HG03442 (cell line): ENCODE data around the gene MBTPS1.

Source experiments
- ATAC-seq: cut with Tn5 transposase; IDR thresholded peaks from one replicate; pipeline ENCODE4 v1.9.1; 2021; ENCODE audit warnings: mild to moderate bottlenecking, moderate library complexity; ENCODE audit not compliant: unreplicated experiment

The MBTPS1 gene

DNA sequence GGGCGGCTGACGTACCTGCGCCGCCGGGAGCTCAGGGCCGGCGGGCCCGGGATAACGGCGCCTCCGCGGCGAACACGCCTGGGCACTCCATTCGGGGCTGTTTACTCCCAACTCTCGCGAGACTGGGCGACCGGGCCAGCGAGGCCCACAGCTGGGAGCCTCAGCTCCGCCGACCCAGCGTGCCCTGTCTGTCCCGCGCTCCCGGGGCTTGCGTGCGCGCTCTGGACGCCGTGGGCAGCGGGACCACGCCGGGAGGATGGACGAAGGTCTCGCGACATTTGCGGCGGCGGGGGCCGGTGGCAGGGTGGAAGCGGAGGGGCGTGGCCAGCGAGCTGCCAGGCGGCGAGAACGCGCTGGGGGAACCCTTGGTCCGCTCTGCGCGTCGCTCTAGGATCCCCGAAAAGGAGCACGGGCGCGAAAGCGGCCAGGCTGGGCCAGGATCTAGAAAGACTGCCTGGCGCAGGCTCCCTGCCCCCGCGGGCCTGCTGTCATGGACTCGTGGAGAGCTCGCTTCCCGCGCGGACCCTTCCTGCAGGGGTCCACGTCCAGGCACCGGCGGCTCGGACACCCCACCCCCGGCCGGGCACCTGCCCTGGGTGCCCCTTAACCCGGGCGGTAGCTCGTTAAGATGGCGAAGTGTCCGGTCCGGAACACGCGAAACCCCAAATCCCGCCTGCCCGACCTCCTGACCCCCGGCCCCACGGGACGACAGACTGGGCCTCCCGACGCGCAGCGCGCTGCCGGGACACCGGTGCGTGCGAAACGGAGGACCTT is at the start of gene MBTPS1:
Gene MBTPS1 (minus strand): TSS at position 223 of the 774 bp plus-strand sequence. CDS start 15,159 bp downstream, outside the sequence.
- peak; percentile 90 for ATAC-seq

DNA sequence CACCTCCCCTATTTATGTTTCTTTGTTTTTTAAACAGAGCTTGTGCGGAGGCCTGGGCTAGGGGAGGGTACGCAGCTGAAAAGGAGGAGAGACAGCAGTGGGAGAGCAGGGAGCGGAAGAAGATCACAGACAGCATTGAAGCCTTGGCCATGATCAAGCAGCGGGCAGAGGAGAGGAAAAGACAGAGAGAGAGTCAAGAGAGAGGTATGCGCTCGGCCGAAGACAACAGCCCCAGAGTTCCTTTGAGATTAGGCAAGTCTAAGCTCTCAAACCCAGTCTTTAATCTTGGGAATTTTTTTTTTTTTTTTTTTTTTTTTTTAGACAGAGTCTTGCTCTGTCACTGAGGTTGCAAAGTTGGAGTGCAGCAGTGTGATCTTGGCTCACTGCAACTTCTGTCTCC is 49.0 kb upstream of the MBTPS1 start:
- no peak for ATAC-seq

- no peak for ATAC-seq
Measured at GRCh38 chr16:84161801-84162200, 45.1 kb upstream of the MBTPS1 start.

DNA sequence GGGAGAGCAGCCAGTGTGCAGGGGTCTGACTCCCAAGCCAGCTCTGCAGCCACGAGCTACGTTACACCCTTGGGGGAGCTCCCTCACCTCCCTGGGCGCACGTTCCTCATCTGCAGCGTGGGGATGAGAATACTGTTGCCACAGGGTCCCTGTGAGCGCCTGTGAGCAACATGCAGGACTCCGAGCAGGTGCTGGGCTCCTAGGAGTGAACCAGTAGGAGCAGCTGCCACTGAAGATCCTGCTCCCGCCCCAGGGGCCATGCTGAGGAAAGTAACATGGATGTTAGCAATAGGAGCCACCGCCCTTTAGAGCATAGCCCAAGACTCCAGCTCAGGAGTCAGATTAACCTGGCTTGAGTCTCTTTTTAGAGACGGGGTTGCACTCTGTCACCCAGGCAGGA is 44.3 kb upstream of the MBTPS1 start:
- no peak for ATAC-seq

GRCh38 chr16:84159800-84160199 is 43.1 kb upstream of the MBTPS1 start:
- ATAC-seq, result no peak

DNA sequence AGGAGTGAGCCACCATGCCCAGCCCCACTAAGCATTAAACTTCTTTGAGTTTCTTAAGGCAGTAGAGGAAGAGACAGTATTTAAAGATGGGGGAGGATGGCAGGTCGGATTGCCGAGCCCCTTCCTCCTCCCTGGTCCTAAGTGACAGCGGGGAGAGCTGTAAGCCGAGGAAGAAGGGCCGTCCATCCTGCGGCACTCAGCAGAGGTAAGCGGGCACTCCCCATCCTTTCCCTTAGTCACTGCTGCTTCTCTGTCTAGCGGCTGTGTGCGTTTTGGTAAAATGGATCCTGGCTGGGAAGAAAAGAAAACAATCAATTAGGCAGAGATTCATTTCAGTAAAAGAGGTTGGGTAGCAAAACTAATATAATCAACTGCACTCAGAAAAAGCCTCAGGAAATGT is 42.3 kb upstream of the MBTPS1 start:
- no peak for ATAC-seq

DNA sequence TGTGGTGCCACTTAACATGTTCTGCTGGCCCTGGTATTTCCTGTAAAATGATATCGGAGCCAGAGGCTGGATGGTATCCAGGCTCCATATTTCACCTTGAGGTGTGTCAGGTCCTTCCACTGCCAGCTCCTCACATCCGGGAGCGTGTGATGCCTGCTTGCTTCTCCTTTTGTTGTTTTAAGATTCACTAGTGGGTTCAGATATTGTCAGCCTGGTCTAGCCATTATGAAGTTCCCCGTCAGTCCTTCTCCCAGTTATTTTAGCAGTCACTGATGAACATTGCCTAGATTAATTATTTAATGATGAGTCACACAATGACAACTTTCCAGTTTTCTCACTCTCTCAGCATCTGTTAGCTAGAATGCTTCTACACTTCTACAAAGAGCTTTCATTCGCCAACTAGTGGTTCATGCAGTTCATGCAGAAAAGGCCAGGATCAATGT is 39.6 kb upstream of the MBTPS1 start:
- no peak for ATAC-seq

DNA sequence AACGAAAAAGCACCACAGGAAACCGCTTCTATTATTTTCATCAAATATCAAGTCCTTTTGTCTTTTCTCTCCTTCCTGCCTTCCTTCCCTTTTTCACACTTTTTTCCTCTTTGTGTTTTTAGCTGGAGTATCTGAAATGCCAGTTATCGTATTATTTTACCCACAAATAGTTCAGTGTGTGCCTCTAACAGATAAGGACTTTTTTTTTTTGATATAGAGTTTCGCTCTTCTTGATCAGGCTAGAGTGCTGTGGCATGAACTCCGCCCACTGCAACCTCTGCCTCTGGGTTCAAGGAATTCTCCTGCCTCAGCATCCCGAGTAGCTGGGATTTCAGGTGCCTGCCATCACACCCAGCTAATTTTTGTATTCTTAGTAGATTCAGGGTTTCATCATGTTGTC is 39.0 kb upstream of the MBTPS1 start:
- ATAC-seq, result no peak

- ATAC-seq, result no peak
Measured at GRCh38 chr16:84155226-84155625, 38.5 kb upstream of the MBTPS1 start.

DNA sequence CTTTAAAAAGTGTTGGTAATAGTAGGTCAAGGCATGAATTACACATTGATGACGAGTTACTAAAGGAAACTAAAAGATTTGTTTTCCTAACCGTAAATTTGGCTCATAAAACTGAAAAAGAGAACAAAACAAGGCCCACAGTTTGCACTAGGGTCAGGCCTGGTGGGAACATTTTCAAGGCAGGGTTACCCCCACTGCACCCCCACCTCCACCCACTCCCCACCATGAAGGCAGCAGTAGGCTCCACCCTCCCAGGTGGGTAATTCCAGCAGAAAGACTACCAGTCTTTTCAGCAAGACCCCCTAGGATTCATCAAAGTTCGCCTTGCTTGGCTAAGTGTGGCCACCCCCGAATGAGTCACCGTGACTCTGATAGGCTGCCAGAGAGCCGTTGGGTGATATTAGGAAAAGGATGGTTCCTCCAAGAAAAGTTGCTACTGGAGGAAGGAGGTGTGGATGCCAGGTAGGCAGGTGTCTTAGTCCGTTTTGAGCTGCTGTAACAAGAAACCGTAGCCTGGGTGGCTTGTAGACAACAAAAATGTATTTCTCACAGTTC is 37.0 kb upstream of the MBTPS1 start:
- ATAC-seq, result no peak

DNA sequence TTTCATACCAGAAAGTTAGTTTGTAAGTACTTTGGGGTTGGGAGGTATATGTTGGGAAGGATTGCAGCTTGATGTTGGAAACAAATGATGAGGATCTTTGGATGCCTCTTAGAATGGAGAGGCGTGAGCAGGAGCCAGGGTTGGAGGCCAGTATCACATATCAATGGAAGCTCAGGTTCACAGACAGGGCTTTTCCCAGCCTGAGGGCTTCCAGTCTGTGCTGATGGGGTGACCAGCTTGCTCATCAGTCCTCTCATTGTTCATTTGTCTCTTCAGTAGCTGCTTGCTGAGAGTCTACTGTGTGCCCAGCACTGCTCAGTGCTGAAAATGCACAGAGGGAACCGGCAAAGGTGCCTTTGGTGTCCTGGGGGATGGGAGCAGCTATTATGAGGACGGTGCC is 34.2 kb upstream of the MBTPS1 start:
- ATAC-seq, result no peak

- peak; percentile 77 for ATAC-seq
Measured at GRCh38 chr16:84144859-84145639, 28.3 kb upstream of the MBTPS1 start, which contains the start of the genes DNAAF1 and HSDL1. Gene DNAAF1, plus strand, starts transcription at chr16:84145308. Its CDS starts 133 bp downstream, at chr16:84145441. Gene HSDL1, minus strand, starts transcription at chr16:84145177. Its CDS starts 13,856 bp downstream, at chr16:84131321.

- peak; percentile 22 for ATAC-seq
Measured at GRCh38 chr16:84144209-84144858, 27.6 kb upstream of the MBTPS1 start.

DNA sequence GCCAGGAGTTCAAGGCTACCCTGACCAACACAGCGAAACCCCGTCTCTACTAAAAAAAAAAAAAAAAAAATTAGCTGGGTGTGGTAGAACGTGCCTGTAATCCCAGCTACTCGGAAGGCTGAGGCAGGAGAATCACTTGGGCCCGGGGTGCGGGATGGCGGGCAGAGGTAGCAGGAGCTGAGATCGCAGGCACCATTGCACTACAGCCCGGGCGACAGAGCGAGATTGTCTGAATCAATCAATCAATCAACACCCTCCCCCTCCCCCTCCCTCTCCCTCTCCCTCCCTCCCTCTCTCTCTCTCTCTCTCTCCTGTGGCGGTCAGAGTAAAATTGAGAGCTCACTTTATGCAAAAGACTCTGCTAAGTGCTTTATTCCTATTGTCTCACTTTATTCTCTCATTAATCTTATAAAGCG is 27.1 kb upstream of the MBTPS1 start:
- no peak for ATAC-seq

DNA sequence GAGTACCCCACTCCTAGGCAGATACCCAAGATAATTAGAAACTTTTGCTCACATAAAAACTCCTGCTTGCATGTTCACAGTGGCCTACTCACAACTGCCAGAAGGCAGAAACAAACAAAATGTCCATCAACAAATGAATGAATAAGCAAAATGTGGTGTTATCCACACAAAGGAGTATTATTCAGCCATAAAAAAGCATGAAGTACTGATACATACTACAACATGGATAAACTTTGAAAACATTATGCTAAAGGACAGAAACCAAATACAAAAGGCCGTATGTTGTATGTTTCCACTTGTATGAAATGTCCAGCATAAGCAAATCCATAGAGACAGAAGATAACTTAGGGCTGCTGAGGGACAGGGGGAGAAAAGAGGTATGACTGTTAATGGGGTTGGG is 26.3 kb upstream of the MBTPS1 start:
- no peak for ATAC-seq

- ATAC-seq, result no peak
Measured at GRCh38 chr16:84141143-84141670, 24.5 kb upstream of the MBTPS1 start.

- ATAC-seq, result no peak
Measured at GRCh38 chr16:84139628-84140258, 23.0 kb upstream of the MBTPS1 start.

GRCh38 chr16:84138824-84139627 is 22.3 kb upstream of the MBTPS1 start:
- peak; percentile 95 for ATAC-seq

DNA sequence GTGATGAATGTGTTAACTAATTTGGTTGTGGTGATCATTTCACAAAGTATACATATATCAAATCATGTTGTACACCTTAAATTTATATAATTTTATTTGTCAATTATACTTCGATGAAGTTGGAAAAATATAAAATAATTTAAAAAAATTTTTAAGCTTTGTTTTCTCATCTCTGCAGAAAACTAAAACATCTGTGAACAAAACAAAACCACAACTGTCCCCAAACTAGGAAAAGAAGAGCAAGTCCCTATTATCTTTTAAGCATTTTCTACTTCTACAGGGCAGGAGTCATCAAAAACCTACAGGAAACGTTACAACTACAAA is 21.7 kb upstream of the MBTPS1 start:
- no peak for ATAC-seq
